Measurements from ENCODE around the gene GAN.

GAN gene

DNA sequence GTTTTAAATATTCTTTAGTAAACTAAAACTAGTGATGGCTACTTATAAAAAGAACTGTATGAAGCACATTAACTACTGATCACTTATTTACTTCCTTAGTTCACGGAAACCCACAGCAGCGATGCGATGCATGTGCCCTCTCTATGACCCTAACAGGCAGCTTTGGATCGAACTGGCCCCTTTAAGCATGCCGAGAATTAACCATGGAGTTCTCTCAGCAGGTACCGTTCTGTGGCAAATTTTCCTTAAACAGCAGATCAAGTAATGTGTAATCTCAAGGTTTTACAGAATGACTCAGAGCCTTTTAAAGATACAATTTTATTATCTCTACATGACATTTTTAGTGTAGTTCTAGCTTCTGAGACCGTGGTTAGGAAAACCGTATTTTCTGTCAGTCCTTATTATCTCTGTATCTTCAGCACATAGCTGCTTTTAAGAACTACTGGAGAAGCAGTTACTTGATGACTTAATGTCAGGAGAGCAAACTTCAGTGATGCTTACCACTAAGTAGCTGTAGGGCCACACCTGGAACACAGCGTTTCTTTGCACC is 43.0 kb downstream of the GAN start:
- DNase-seq = no peak

- no peak for DNase-seq
Observed at GRCh38 chr16:81358860-81359259, 44.1 kb downstream of the GAN start.

DNA sequence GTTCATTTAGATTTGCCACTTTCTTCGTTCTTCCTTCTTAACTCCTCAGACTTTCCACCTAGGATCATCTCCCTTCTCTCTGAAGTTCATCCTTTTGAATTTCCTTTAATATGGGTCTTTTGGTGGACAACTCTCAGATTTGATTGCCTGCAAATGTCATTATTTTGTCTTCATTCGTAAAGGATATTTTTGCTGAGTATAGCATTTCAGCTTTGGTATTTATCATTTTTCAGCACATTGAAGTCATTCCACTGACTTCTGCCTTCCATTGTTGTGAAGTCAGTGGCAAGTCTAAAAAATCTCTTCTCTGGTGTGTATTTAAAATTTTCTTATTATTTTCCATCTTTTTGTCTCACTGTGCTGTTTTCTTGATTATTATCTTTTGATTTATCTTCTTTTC is 45.4 kb downstream of the GAN start:
- no peak for DNase-seq

DNA sequence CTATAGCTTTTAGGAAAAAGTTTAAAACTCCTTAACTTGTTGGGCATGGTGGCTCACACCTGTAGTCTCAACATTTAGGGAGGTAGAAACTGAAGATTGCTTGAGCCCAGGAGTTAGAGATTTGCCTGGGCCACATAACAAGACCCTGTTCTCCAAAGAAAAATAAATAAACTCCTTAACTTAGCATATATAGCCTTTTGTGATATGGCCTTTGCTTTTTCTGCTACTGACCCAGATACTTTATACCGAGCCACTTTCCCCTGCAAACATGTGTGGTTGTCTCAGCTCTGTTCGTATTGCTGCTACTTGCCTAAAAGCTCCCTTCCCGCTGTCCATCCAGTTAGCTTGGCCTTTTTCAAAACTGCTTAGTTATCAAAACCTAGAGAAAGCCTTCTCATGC is 51.0 kb downstream of the GAN start:
- DNase-seq = no peak

DNA sequence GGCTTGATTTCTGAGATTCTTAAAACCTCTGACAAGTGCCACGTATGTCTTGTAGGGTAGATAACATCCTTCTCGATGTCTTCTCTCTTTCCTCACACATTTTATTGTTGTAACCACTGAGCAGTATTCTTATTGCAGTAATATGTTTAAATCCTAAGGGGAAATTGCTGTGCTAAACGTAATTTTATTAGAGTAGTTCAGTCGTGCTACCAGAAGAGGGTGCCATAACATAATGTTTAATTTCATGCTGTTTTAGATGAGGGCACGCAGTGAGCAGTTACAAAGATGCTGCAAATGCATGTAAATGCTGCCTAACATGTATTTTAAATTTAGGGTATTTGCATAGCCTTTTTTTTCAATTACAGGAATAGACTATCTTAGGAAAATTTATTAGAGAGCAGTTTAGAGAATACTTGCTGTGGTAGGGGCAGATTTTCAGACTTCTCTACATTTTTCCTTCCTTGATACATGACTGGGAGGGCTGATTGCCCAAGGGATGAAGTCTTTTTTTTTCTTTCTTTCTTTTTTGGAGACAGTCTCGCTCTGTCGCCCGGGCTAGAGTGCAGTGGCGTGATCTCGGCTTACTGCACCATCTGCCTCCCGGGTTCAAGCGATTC is 51.7 kb downstream of the GAN start:
- no peak for DNase-seq

- DNase-seq = no peak
Observed at GRCh38 chr16:81367821-81368220, 53.1 kb downstream of the GAN start.

GRCh38 chr16:81369888-81370504 is 55.2 kb downstream of the GAN start:
- no peak for DNase-seq

DNA sequence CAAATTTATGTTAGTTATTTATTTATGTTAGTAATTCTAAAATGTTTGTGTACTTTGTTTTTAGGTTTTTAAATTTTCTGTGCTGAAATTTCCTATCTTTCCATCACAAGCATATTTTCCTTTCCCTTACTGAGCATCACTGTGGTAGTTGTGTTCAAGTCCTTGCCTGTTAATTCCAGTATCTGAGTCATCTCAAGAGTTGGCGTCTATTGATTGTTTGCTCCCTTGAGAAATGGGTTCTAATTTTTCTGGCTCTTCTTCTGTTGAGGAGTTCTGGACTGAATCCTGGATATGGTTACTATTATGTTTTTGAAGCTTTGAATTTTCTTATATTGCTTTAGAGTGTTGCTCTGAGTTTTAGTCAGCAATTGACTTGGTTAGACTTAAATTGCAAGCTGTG is 56.3 kb downstream of the GAN start:
- DNase-seq = no peak

GRCh38 chr16:81374550-81374949 is 59.8 kb downstream of the GAN start:
- DNase-seq = no peak

DNA sequence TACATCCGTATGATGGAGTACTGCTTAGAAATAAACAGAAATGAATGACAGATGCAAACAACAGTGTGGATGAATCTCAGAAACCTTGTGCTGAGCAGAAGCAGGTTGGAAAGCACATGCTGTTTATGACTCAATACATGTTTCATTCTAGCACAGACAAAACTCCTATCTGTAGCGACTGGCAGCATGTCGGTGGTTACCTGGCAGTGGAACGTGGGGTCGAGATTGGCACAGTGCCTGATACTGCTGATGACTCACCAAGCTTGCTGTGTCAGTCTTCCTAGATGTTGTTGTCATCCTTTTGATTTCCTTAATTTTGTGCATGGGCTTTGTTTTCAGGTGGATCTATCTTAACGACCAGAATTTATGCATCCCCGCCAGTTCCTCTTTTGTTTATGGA is 62.1 kb downstream of the GAN start:
- no peak for DNase-seq

- DNase-seq = no peak
Observed at GRCh38 chr16:81378049-81378448, 63.3 kb downstream of the GAN start.

- DNase-seq = no peak
Observed at GRCh38 chr16:81380932-81381331, 66.2 kb downstream of the GAN start.

- DNase-seq = no peak
Observed at GRCh38 chr16:81384006-81384405, 69.2 kb downstream of the GAN start.

GRCh38 chr16:81385031-81385756 is 70.4 kb downstream of the GAN start:
- no peak for DNase-seq

DNA sequence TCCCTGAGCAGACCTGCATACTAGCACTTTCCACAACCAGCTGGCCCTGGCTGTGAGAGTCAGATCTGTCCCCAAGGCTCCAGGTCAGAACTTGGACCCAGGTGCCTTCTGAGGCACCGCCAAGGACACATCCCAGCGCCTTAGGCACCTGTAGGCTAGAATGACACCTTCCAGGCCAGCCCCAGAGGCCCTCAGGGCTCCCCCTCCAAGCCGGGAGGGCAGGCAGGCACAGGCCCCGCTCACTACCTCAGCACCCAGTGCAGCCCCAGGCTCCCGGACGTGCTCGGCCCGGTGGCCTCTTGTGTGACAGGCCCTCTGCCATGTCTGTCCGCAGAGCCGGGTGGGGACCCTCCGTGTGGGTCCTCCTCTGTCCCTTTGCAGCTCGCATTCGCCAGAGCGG is 73.6 kb downstream of the GAN start:
- no peak for DNase-seq

- no peak for DNase-seq
Observed at GRCh38 chr16:81390840-81391239, 76.1 kb downstream of the GAN start.

- DNase-seq = no peak
Observed at GRCh38 chr16:81392011-81392410, 77.2 kb downstream of the GAN start.

DNA sequence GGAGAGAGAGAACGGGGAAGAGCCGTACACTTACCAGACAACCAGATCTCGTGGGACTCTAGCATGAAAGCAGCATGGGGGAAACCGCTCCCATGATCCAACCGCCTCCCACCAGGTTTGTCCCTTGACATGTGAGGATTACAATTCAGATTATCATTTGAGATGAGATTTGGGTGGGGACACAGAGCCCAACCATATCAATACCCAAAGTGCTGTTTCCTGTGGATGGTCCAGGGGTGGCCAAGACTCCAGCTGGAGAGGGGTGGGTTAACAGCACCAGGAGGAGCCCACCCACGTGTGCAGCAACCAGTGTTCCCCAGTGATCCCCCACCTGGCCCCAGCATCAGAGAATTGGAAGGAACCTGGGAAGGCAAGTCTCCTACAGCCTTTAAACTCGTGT is 79.7 kb downstream of the GAN start:
- DNase-seq = no peak

DNA sequence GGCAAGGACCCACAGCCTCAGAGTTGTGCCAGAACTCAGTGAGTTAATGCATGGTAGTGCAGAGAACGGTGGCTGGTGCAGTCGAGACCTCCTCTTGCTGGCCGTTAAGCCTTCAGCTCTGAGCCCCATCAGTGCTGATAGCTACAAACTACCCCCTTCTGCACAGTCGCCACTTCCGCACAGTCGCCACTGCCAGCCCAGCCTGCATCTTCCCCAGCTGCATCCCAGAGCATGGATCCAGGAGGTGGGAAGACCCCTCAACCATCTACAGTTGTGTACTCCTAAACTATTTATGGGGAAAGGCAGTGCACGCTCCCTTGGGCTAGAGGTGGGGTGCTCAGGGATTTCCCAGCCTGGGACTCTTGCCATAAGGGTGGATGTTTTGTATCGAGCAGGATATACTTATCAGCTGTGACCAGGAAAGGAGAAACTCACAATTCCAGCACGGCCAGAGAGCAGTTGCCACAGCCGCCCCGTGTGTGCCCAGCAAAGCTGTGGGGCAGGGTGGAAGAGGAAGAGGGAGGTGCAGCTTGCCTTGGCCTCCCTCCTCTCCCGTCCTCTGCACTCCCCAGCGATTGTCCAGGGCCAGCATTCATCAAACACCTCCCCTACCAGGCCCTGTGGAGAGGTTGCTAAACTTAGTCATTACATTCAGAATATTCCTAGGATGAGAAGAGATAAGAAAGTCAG is 80.3 kb downstream of the GAN start:
- DNase-seq = no peak

GRCh38 chr16:81397058-81397878 is 82.5 kb downstream of the GAN start:
- no peak for DNase-seq

GRCh38 chr16:81397879-81398520 is 83.2 kb downstream of the GAN start:
- DNase-seq = no peak

DNA sequence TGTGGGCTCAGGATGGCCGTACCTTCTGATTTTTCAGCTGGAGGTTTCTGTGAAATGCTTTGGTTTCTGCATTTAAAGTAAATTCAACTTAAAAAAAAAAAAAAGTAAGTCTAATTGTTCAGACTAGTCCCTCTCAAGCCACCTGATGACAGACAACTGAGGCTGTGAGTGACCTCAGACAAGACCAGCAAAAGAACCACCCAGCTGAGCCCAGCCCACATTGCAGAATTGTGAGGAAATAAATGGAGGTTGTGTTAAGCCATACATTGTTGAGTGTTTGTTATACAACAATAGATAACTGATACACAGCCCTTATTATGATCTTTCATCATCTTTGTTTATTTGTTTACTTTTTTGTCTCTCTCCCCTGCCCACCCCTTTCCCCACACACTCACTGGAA is 85.1 kb downstream of the GAN start:
- no peak for DNase-seq

Measured in left hindlimb (tissue), 1 donor.